Pons (tissue), 1 donor: ENCODE measurements around the gene LTBP1.
"Not testable (repeated sequence)": the region's sequence is repeated elsewhere in the genome, so short reads cannot be mapped to it uniquely, and the experiment has no call there.

ENCODE experiments used
- DNase-seq: peaks from one replicate; pipeline ENCODE4 v3.0.0-alpha.2; 2016; ENCODE audit warnings: low spot score

The LTBP1 gene

GRCh38 chr2:33433279-33434235, 486.8 kb downstream of the LTBP1 start:
- DNase-seq = peak; percentile 47

DNA sequence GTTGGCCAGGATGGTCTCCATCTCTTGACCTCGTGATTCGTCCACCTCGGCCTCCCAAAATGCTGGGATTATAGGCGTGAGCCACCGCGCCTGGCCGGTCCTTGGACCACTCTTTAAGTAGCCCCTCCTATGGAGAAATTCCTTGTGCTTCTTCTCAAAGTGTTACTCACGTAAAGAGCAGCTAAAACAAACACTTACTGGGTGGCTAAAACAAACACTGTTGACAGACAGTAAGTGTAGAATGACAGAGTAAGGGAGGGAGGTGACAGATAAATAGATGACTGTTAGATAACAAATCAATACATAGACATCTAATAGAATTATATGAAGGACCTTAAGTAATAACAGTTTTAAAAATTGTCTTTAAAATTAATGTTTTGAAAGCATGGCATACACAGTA, 488.8 kb downstream of the LTBP1 start:
- no peak for DNase-seq

DNA sequence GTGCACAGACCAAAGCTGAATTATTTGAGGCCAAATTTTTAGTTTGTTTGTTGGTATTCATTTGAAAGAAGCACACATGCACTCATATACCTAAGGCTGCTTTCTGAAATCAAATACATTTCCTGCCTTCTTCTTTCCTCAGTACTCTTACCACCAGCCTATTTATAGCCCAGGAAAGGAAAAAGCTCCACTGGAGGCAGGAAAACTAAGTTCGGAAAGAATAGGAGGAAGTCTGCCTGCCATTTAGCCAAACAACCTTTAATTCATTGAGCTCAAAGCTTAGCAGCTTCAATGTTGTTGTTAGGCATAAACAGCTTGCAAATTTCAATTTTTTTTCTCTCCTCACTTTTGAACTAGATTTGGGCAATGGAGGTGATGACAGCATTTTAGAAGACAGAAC, 489.3 kb downstream of the LTBP1 start:
- no peak for DNase-seq

- no peak for DNase-seq
Measured at GRCh38 chr2:33437297-33437696, 490.5 kb downstream of the LTBP1 start.

DNA sequence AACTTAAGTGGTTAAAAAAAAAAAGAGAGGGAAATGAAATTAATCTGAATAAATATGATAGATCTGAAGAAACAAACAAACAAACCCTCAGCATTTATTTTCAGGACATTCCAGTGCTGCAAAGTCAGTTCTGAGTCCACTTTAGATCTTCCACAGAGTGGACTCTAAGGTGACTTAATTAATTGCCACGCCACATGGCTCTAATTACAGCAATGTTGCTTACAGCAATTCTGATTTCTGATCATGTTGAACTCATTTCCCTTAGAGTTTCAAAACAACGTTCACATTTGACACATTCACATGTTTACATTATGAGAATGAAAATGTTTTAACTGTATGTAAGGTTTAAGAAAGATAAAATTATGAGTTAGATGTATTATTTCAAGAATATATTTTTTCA, 491.1 kb downstream of the LTBP1 start:
- no peak for DNase-seq

- peak; percentile 97 for DNase-seq
Measured at GRCh38 chr2:33441235-33441810, 494.6 kb downstream of the LTBP1 start.

DNA sequence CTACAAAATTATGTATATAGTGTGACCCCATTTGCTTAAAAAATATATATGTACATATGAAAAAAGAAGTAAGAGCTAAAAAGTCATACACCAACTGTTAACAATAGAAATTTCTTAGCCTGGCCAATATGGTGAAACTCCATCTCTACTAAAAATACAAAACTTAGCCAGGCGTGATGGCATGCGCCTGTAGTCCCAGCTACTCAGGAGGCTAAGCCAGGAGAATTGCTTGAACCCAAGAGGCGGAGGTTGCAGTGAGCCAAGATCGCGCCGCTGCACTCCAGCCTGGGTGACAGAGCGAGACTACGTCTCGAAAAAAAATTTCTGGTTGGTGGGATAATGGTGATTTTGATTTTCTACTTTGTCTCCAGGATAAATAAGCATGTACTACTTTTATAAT, 495.3 kb downstream of the LTBP1 start:
- not testable (repeated sequence) for DNase-seq

- DNase-seq = peak; percentile 91
Measured at GRCh38 chr2:33442528-33443079, 495.9 kb downstream of the LTBP1 start.

GRCh38 chr2:33443274-33443829, 496.6 kb downstream of the LTBP1 start:
- DNase-seq = no peak

- no peak for DNase-seq
Measured at GRCh38 chr2:33444967-33445366, 498.2 kb downstream of the LTBP1 start.

- no peak for DNase-seq
Measured at GRCh38 chr2:33448220-33448899, 501.6 kb downstream of the LTBP1 start.
